Mesenchymal stem cell (in vitro differentiated cells and primary cell): ENCODE measurements around the gene SLC25A13.

Experiments used
- DNase-seq: peaks from one replicate; pipeline ENCODE4 v3.0.0-alpha.2; 2013
- H2AFZ ChIP-seq: one replicate; pipeline ENCODE4 v1.6.1; 2013; ENCODE audit warnings: low read depth, mild to moderate bottlenecking, control low read depth, inconsistent platforms, low read length, moderate library complexity
- H2AK5ac ChIP-seq: 2 replicates; pipeline ENCODE4 v1.6.1; 2013; ENCODE audit warnings: low read length, moderate library complexity, mild to moderate bottlenecking, inconsistent platforms; ENCODE audit not compliant: severe bottlenecking
- H2BK120ac ChIP-seq: one replicate; pipeline ENCODE4 v1.6.1; 2013; ENCODE audit warnings: low read depth, mild to moderate bottlenecking, inconsistent platforms, low read length, moderate library complexity
- H2BK12ac ChIP-seq, 2 experiments: one replicate each; pipeline ENCODE4 v1.6.1; 2013; ENCODE audit warnings: inconsistent platforms in 2 of 2, low read length in 2 of 2, mild to moderate bottlenecking in 2 of 2, moderate library complexity in 2 of 2, control low read depth in 1 of 2
- H2BK15ac ChIP-seq: one replicate; pipeline ENCODE4 v1.6.1; 2013; ENCODE audit warnings: mild to moderate bottlenecking, low read depth, inconsistent platforms; ENCODE audit not compliant: poor library complexity, severe bottlenecking
- H2BK5ac ChIP-seq: 2 replicates; pipeline ENCODE4 v1.6.1; 2013; ENCODE audit warnings: low read depth, mild to moderate bottlenecking, low read length, control low read depth, inconsistent platforms; ENCODE audit not compliant: poor library complexity, severe bottlenecking
- H3K14ac ChIP-seq, 2 experiments: one replicate each; pipeline ENCODE4 v1.6.1; 2013; ENCODE audit warnings: inconsistent platforms in 2 of 2, low read length in 2 of 2, control low read depth in 1 of 2, mild to moderate bottlenecking in 1 of 2, moderate library complexity in 1 of 2
- H3K18ac ChIP-seq, 2 experiments: one replicate each; pipeline ENCODE4 v1.6.1; 2013; ENCODE audit warnings: inconsistent platforms in 2 of 2, low read length in 2 of 2, control low read depth in 1 of 2, low read depth in 1 of 2, mild to moderate bottlenecking in 1 of 2
- H3K23ac ChIP-seq, 2 experiments: one replicate each; pipeline ENCODE4 v1.6.1; 2013; ENCODE audit warnings: inconsistent platforms in 2 of 2, low read length in 2 of 2, mild to moderate bottlenecking in 2 of 2, moderate library complexity in 2 of 2, control low read depth in 1 of 2
- H3K27ac ChIP-seq: 2 replicates; pipeline ENCODE4 v1.5.1; 2013; ENCODE audit warnings: mild to moderate bottlenecking, moderate library complexity, low read length, control low read depth, inconsistent platforms; ENCODE audit not compliant: poor library complexity, severe bottlenecking
- H3K27me3 ChIP-seq, 2 experiments: 2 replicates each; pipeline versions ENCODE4 v1.6.1 to v1.7.0; 2013; ENCODE audit warnings: low read length in 2 of 2, mild to moderate bottlenecking in 2 of 2, moderate library complexity in 2 of 2, control low read depth in 1 of 2, inconsistent platforms in 1 of 2; ENCODE audit not compliant: control insufficient read depth in 1 of 2, insufficient read depth in 1 of 2
- H3K36me3 ChIP-seq, 2 experiments: 2 replicates each; pipeline versions ENCODE4 v1.6.1 to v1.7.0; 2013; ENCODE audit warnings: low read length in 2 of 2, control low read depth in 1 of 2, inconsistent platforms in 1 of 2, low read depth in 1 of 2, mild to moderate bottlenecking in 1 of 2; ENCODE audit not compliant: insufficient read depth in 2 of 2, control insufficient read depth in 1 of 2
- H3K4ac ChIP-seq, 2 experiments: one replicate each; pipeline ENCODE4 v1.6.1; 2013; ENCODE audit warnings: inconsistent platforms in 2 of 2, low read length in 2 of 2, mild to moderate bottlenecking in 2 of 2, moderate library complexity in 2 of 2, control low read depth in 1 of 2, low read depth in 1 of 2
- H3K4me1 ChIP-seq: 2 replicates; pipeline ENCODE4 v1.6.1; 2013; ENCODE audit warnings: low read depth, low read length, control low read depth; ENCODE audit not compliant: control insufficient read depth, insufficient read depth
- H3K4me2 ChIP-seq: 2 replicates; pipeline ENCODE4 v1.6.1; 2013; ENCODE audit warnings: low read length, mild to moderate bottlenecking, inconsistent platforms; ENCODE audit not compliant: poor library complexity, severe bottlenecking
- H3K4me3 ChIP-seq, 2 experiments: 2 replicates each; pipeline versions ENCODE4 v1.5.1 to v1.7.0; 2013; ENCODE audit warnings: low read length in 2 of 2, mild to moderate bottlenecking in 2 of 2, control low read depth in 1 of 2, low read depth in 1 of 2; ENCODE audit not compliant: insufficient read depth in 1 of 2
- H3K79me1 ChIP-seq: replicated peaks from 2 replicates; pipeline ENCODE4 v1.6.1; 2013; ENCODE audit warnings: mild to moderate bottlenecking, control low read depth, low read length, inconsistent platforms; ENCODE audit not compliant: poor library complexity, severe bottlenecking
- H3K9ac ChIP-seq: 2 replicates; pipeline ENCODE4 v1.7.0; 2013; ENCODE audit warnings: mild to moderate bottlenecking, low read length, moderate library complexity
- H3K9me3 ChIP-seq: 2 replicates; pipeline ENCODE4 v1.7.0; 2013; ENCODE audit warnings: mild to moderate bottlenecking, low read length; ENCODE audit not compliant: control insufficient read depth
- H4K8ac ChIP-seq: one replicate; pipeline ENCODE4 v1.6.1; 2013; ENCODE audit warnings: inconsistent platforms, mild to moderate bottlenecking, low read length, moderate library complexity
- H4K91ac ChIP-seq: one replicate; pipeline ENCODE4 v1.6.1; 2013; ENCODE audit warnings: mild to moderate bottlenecking, low read length, inconsistent platforms
- WGBS: methylation state at CpG from one replicate; pipeline ENCODE4 v1.1.7; 2013; ENCODE audit warnings: mixed read lengths; 5-methylcytosine and 5-hydroxymethylcytosine counted together

The SLC25A13 gene

GRCh38 chr7:96177353-96177752 lies 144.5 kb downstream of the SLC25A13 start:
- Histone ChIP-seq H3K4me3 (no peak overlapping the region), H2BK5ac (no peak overlapping the region), H2BK12ac (no peak overlapping the region), H3K14ac (no peak overlapping the region), H2BK15ac (no peak overlapping the region), H3K18ac (no peak overlapping the region), H3K4me1 (peaks cover 1% of the 10 kb centered on the region), H3K27ac (no peak overlapping the region), H3K4ac (no peak overlapping the region), H3K36me3 (peaks cover 18 to 53% of the 10 kb centered on the region in 2 experiments), H2BK120ac (no peak overlapping the region), H3K4me2 (no peak overlapping the region), H4K91ac (no peak overlapping the region), H2AFZ (no peak overlapping the region), H3K79me1 (peaks cover 4% of the 10 kb centered on the region), H4K8ac (no peak overlapping the region), H3K9ac (no peak overlapping the region), H2AK5ac (no peak overlapping the region), H3K27me3 (no peaks in the 10 kb centered on the region), H3K23ac (no peak overlapping the region), H3K9me3 (no peaks in the 10 kb centered on the region)
- DNase-seq, result no peak
- WGBS, result 100% methylated on average over 3 of the region's 3 CpGs

- Histone ChIP-seq H3K4ac (no peak overlapping the region), H2BK120ac (no peak overlapping the region), H3K27me3 (no peaks in the 10 kb centered on the region), H2BK12ac (no peak overlapping the region), H2BK5ac (no peak overlapping the region), H2AFZ (no peak overlapping the region), H4K91ac (no peak overlapping the region), H3K36me3 (peaks cover 18 to 61% of the 10 kb centered on the region in 2 experiments), H3K9ac (no peak overlapping the region), H3K18ac (no peak overlapping the region), H4K8ac (no peak overlapping the region), H3K4me3 (no peak overlapping the region), H3K14ac (no peak overlapping the region), H3K4me1 (peaks cover 1% of the 10 kb centered on the region), H2AK5ac (no peak overlapping the region), H3K23ac (no peak overlapping the region), H2BK15ac (no peak overlapping the region), H3K4me2 (no peak overlapping the region), H3K79me1 (peaks cover 4% of the 10 kb centered on the region), H3K9me3 (no peaks in the 10 kb centered on the region), H3K27ac (no peak overlapping the region)
- DNase-seq, result no peak
- WGBS, result 98% methylated on average over 4 of the region's 4 CpGs
Measured at GRCh38 chr7:96174812-96175211, 147.1 kb downstream of the SLC25A13 start.

- Histone ChIP-seq H2BK15ac (no peak overlapping the region), H3K9me3 (no peaks in the 10 kb centered on the region), H2AFZ (no peak overlapping the region), H2BK120ac (no peak overlapping the region), H3K4me2 (no peak overlapping the region), H3K4me3 (no peak overlapping the region), H4K8ac (no peak overlapping the region), H3K4me1 (peaks cover 1% of the 10 kb centered on the region), H3K14ac (no peak overlapping the region), H3K27ac (no peak overlapping the region), H3K27me3 (no peaks in the 10 kb centered on the region), H3K4ac (no peak overlapping the region), H3K18ac (no peak overlapping the region), H3K23ac (no peak overlapping the region), H3K79me1 (peaks cover 4% of the 10 kb centered on the region), H2BK5ac (no peak overlapping the region), H2BK12ac (no peak overlapping the region), H3K9ac (no peak overlapping the region), H2AK5ac (no peak overlapping the region), H4K91ac (no peak overlapping the region), H3K36me3 (peaks cover 18 to 68% of the 10 kb centered on the region in 2 experiments)
- 94% methylated on average over 3 of the region's 3 CpGs for WGBS
- DNase-seq, result no peak
Measured at GRCh38 chr7:96173781-96174180, 148.1 kb downstream of the SLC25A13 start.

GRCh38 chr7:96169439-96169838 lies 152.5 kb downstream of the SLC25A13 start:
- H2BK12ac ChIP-seq, result no peak overlapping the region
- H3K4me3 ChIP-seq, result no peak overlapping the region
- H3K14ac ChIP-seq, result no peak overlapping the region
- DNase-seq, result no peak
- H4K91ac ChIP-seq, result no peak overlapping the region
- WGBS, result 91% methylated on average over 5 of the region's 5 CpGs
- no peaks in the 10 kb centered on the region for H3K79me1 ChIP-seq
- H3K4ac ChIP-seq, result no peak overlapping the region
- no peak overlapping the region for H2AK5ac ChIP-seq
- H3K27ac ChIP-seq, result peak overlapping the region; percentile 13
- no peak overlapping the region for H3K23ac ChIP-seq
- no peak overlapping the region for H2BK15ac ChIP-seq
- H3K9ac ChIP-seq, result no peak overlapping the region
- peaks cover 9 to 73% of the 10 kb centered on the region in 2 experiments for H3K36me3 ChIP-seq
- H3K27me3 ChIP-seq, result no peaks in the 10 kb centered on the region
- no peak overlapping the region for H2BK5ac ChIP-seq
- no peaks in the 10 kb centered on the region for H3K4me1 ChIP-seq
- no peak overlapping the region for H2AFZ ChIP-seq
- H3K9me3 ChIP-seq, result no peaks in the 10 kb centered on the region
- H2BK120ac ChIP-seq, result no peak overlapping the region
- no peak overlapping the region for H3K18ac ChIP-seq
- H4K8ac ChIP-seq, result no peak overlapping the region
- no peak overlapping the region for H3K4me2 ChIP-seq
